COLO668 (cell line): ENCODE measurements around the gene CCDC9.
"Not testable (repeated sequence)": the region's sequence is repeated elsewhere in the genome, so short reads cannot be mapped to it uniquely, and the experiment has no call there.

Experiments used
- DNase-seq: peaks from one replicate; lab custom pipeline; 2025; ENCODE audit not compliant: unreplicated experiment; lab: John Stamatoyannopoulos, UW

Gene CCDC9

DNA sequence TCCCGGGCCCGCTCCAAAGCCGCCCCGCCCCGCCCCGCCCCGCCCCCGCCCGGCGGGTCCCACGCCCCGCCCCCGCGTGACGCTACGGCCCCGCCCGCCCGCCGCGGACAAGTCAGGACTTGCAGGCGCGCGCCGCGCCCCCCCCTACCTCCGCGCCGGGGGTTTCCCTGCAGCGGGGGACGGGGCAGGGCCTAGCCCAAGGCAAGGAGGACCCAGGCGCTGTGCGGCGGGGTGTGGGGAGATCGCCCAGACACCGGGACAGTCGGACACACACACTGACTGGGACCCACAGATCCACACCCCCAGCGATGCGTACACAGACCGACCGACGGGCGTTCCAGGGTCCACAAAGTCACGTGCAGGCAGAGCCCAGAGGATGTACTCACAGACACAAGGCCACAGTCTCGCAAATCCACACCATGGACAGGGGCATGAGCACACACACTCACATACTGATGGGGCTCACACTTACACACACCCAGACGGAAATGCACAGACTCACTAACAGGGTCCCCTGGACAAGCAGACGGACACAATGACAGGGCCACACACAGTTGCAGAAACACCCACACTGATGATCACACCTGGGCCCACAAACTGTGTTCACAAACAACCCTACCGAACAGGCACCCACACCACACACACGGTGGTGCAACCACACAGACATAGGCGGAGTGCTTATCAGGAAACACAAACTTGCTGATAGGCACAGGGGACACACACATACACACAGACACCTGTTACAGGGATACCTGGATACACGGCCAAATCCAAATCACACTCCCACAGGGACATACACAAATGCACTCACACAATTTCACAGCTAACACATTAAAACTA lies 24.9 kb upstream of the CCDC9 start:
- DNase-seq, result peak; percentile 86

DNA sequence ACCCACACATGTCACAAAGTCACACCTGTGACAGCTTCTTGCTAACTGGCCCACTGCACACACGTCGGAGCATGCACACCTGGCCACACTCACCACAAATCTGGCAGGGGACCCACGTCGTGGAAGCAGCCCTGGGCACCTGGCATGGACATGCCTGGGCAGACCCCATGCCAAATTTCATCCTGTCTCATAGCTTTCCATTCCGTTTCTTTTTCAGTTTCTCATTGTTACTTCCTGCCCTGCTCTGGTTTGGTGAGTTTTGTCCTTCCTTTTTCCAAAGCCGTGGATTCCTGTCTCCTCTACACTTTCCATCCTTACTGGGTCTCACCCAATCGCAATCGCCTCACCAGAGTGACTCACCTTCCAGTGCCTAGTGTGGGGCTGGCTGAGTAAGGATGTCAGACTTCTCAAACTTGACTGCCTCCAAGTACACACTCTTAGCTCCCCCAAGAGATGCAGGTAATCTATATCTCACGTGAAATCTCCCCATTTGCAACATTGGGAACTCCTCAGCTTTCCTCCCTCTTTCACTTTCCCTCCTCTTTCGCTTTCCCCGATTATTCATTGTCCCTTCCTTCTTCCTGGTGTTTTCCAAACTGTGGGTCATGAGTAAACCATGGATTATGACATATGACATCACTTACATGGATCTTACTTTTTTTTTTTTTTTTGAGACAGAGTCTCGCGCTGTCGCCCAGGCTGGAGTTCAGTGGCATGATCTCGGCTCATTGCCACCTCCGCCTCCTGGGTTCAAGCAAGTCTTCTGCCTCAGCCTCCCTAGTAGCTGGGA lies 23.7 kb upstream of the CCDC9 start:
- DNase-seq, result peak; percentile 25

DNA sequence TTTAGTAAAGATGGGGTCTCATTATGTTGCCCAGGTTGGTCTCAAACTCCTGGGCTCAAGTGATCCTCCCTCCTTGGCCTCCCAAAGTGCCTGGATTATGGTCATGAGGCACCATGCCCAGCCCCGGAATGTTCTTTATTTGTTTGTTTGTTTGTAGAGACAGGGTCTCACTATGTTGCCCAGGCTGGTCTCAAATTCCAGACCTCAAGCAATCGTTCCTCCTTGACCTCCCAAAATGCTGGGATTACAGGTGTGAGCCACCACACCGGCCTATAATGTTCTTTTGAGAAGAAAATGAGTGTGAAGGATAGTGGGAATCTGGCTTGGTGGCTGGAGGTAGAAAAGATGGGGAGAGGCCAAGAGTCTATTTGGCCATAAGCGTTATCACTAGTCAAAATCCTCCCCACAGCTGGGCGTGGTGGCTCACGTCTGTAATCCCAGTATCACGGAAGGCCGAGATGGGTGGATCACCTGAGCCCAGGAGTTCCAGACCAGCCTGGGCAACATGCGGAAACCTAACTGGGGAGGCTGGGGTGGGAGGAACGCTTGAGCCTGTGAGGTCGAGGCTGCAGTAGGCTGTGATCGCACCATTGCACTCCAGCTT lies 20.2 kb upstream of the CCDC9 start:
- no peak for DNase-seq

DNA sequence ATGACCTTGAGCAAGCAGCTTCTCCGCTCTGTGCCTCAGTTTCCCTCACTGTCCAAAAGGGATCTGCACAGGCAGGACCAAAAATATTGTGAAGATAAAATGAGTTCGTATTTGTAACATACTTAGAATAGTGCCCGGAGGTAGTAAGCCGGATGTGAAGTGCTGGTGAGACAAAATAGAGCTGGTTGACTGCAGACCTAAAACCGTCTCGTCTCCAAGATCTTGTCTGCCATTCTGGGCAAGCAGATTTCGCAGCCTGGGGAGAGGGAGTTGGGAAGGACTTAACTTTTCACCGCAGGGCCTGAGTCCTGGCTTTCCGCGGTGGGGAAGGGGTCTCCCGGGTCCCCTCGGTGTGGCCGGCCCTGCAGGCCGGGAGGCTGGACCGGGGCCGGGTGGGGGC lies 17.2 kb upstream of the CCDC9 start:
- DNase-seq, result no peak

DNA sequence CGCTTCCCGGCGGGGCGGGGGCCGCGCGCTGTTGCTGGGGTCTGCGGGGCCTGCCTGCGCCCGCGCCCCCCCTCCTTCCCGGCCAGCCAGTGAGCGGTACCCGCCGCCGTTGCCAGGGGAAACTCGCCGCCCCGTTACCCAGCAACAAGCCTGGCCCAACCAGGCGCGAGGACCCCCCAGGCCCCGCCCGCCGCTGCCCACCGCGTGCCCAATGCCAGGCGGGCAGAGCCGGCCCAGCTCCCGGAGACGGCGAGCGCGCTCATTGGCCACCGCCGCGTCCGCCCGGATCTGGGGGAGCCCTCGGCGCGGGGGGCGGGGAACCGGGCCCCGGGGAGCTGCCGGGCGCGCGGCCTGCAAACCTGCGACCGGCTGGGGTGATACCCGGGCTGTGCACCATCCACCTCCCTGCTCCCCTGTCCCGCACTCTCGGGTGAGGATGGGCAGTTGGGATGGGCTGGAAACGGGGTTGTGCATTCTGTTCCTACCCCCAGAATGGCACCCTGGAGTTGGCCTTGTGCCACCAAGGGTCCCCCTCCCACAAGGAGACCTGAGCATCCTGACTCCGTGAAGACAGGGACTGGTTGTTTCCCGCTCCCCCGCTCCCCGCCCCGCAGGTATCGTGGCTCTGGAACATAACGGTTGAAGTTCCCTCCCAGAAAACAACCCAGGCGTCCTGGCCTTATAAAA lies 16.6 kb upstream of the CCDC9 start:
- DNase-seq, result peak; percentile 52

DNA sequence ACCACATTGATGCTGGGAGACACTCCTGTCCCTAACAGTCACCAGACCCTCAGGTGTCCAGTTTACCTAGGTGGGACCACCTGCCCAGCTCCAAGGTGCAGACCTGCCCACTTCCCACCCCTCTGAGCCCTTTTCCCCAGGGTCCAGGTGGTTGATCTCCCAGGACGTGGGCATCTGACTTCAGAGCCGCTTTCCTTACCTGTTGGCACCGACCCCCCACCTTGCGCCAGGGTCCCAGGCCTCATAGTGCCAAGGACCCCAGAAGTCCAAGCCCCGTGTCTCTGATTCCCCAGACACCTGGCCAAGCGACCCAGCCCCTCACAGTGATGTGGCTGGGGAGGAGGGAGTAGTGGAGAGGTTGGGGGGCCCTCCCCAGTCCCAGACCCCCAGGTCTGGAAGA lies 15.8 kb upstream of the CCDC9 start:
- DNase-seq, result no peak

DNA sequence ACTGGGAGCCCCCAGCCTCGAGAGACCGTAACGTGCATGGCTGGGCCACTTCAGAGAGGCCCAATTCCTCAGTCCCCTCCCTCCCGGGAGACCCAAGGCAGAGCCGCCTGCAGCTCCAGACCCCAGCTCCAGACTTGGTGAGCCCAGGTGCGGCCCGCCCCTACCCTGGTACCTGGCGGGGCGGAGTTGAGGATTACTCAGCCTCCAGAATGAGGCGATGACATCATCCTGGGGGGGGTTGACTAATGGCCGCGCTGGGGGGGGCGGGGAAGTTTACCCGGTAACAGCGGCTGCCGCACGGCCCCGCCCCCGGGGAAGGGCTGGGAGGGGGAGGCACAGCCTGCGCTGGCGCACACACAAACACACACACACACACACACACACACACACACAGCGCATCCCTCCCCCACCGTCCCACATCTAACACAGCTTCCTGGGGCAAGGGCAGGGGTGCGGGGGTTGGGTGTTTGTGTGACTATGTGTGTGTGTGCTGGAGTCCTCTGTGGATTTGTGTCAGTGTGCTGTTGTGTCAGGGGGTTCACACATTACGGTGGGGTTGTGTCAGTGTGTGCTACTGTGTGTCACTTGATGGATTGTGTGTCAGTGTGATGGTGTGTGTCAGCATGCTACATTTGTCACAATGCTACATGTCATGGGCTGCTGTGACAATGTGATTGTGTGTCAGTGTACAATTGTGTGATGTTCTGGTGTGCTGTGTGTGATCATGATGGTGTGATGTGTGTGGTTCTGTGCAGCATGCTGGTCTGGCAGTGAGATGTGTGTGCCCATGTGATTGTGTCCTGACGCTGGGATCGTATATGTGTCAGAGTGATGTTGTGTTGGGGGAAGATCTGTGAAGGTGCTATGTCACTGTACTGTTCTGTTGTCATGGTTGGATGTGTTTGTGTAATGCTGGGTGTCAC lies 15.1 kb upstream of the CCDC9 start:
- peak; percentile 93 for DNase-seq

DNA sequence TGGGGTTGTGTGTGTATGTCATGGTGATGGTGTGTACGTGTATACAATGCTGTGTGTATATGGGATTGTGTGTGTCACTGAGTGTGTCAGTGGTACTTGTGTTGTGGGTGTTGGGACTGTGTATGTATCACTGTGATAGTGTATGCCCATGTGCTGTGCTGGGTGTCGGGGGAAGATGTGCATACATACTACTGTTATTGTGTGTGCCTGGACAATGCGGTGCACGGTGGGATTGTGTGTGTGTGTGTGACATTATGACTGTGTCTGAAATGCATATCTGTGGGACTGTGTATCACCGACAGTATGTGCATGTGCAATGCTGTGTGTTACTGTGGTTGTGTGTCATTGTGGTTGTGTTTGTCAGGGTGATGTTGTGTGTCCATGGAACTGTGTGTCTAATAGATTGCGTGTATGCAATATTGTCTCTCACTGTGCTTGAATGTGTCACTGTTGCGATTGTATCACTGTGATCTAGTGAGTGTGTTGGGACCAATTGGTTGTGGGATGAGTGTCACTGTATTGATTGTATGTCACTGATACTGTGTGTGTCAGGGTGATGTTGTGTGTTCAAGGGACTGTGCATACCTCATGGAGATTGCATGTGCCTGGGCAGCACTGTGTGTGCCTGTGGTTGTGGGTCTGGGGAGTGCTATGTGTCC lies 14.3 kb upstream of the CCDC9 start:
- DNase-seq, result no peak

DNA sequence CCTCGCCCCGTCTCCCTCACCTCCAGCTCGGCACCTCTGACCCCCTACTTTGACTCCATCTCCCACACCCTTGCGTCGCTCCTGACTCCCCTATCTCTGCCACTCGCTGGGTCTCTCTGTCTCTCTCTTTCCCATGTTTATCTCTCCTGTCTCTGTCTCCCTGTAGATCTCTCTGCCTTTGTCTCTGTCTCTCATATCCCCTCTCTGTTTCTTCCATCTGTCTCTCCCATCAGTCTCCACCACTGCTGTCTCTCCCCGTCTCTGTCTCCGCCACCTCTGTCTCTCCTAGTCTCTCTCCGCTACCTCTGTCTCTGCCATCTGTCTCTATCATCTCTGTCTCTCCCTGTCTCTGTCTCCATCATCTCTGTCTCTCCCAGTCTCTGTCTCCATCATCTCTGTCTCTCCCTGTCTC lies 13.0 kb upstream of the CCDC9 start:
- DNase-seq, result no peak

DNA sequence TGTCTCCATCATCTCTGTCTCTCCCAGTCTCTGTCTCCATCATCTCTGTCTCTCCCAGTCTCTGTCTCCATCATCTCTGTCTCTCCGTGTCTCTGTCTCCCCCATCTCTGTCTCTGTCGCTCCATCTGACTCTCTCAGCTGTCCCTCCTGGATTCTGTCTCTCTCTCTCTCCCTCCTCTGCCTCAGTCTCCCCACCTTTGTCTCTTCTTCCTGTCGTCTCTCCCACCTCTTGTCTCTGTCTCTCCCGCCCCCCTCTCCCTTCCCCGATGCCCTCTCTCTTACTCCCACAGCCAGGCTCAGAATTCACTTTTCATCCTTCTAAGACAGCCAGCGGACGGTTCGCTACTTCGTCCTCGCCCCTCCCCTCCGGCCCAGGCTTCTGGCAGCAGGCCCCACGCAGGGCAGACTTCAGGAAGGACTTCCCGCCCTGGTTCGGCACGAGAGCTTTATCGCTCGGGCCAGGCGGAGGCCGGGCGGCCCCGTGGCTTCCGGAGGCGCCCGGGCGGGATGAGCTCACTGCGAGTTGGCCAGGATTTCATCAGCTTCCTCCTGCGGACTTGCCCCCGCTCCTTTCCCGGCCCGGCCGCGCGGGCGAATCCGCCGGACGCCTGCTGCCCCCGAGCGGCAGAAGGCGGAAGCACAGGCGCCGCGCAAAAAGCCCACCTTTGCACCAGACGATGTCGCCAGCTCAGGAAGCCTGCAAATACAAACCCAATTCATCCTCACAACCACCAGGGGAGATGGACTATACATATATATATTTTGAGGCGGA lies 12.4 kb upstream of the CCDC9 start:
- DNase-seq, result peak; percentile 93

DNA sequence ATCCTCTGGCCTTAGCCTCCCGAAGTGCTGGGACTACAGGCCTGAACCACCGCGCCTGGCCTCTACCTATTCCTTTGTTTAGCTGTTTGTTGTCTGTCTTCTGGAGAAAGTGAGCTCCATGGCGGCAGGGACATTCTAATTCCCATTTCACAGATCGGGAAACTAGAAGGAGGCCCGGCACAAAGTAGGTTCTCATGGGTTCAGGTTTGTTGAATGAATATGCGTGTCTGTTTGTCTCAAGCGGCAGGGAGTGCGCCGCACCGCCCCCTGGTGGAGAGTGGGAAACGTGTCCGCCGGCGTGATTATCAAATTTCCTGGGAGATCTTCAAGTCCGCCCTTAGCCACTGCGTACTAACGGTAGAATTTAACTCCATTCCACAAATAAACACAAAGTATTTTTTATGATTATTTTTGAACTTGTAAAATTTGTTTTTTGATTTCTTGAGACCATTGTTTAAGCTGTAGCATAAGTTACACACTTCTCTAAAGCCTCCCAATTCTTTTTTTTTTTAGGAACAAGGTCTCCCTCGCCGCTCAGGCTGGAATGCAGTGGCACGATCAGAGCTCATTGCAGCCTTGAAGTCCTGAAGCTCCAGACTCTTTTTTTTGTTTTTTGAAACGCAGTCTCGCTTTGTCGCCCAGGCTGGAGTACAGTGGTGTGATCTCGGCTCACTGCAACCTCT lies 8.9 kb upstream of the CCDC9 start:
- DNase-seq, result peak; percentile 72

DNA sequence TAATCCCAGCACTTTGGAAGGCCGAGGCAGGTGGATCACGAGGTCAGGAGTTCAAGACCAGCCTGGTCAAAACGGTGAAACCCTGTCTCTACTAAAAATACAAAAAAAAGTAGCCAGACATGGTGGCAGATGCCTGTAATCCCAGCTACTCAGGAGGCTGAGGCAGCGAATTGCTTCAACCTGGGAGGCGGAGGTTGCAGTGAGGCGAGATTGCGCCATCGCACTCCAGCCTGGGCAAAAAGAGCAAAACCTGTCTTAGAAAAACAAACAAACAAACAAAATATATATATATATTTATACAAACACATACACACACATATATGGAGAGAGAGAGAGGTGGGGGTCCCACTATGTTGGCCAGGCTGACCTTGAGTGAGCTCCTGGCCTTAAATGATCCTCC lies 3.3 kb upstream of the CCDC9 start:
- DNase-seq, result not testable (repeated sequence)

DNA sequence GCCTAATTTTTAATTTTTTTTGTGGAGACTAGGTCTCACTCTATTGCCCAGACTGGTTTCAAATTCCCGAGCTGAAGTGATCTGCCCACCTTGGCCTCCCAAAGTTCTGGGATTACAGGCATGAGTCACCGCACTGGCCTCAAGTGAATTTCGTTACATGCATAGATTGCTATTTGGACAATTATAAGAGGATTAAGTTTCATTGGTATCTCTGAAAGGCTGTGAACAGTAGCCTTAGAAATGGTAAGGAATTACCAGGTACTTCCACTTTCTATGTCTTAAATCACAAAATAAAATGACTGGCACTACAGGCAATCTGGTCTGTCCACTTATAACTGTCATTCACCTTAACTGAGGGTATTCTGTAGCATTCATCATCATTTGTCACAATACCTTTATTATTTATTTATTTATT lies 2.9 kb upstream of the CCDC9 start:
- no peak for DNase-seq

DNA sequence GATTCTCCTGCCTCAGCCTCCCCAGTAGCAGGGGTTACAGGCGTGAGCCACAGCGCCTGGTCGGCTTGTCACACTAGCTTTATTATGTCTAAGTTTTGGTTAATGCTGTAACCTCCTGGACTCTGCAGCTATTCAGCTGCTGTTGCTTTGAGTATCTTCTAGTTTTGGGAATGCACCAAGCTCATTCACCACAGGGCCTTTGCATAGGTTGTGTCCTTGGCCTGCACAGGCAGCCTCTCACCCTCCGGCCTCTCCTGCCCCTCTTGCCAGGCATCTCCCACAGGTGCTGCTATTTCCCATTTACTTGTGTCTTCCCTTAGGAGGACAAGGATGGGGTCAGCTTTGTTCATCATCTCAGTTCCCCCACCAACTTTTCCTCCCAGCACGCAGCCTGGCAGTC lies 2.4 kb upstream of the CCDC9 start:
- no peak for DNase-seq

DNA sequence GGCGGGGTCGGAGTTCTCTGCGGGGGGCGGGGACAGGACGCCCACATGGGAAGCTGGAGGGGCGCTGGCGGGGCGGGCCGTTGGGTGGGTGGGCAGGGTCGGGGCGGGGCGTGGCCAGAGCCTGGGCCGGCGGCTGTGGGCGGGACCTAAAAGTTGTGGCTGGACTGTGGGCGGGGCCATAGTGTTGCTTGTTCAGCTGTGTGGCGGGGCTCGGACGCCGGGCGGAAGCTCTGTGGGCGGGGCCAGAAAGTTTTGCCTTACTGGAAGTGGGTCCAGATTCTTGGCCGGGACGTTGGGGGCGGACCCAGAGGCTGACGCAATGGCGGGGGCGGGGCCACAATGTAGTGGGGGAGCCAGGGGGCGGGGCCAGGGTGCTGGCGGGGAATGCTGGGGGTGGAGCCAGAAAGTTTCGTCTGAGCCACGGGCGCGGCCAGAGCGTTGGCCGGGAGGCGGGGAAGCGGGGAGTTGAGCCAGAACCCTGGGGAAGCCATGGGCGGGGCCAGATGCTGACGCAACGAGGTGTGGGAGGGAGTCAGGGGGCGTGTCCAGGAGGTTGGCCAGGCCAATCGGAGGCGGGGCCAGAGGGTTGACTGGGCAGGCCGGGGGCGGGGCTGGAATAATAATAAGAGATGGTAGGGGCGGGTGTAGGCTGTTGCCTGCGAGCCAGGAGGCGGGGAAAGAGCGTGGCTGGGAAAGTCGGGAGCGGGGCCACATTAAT lies 527 bp downstream of the CCDC9 start:
- peak; percentile 100 for DNase-seq

DNA sequence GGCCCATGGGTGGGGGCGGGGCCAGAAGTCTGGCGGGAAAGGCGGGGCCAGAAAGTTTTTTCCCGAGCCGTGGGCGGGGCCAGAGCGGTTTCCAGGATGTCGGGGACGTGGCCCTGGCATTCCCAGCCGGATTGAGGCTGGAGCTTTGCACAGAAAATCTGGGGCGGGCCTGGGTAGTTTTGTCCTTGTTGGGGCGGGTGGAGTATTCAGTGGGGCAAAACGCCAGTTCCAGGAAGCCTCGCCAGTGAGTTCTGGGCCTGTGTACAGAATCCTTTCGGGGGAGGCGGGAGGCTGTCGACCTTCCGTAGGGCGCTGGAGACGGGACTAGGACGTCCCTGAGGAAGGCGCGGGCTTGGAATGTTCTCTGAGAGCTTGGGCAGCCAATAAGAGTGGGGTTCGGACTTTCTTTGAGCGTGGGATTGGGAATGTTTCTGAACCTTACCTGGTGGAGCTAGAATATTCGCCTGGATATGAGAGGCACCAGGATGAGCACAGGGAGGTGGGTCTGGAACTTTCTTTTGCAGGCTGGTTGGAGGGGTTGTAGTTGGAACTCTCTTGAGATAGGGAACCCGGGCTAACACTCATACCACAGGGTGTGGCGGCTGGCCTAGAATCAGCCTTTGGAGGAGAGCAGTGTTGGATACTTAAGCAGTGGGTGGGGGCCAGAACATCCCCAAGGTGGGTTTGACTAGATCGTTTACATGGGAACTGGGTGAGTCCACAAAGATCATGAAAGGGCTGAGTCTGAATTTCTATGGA lies 1.3 kb downstream of the CCDC9 start:
- no peak for DNase-seq

DNA sequence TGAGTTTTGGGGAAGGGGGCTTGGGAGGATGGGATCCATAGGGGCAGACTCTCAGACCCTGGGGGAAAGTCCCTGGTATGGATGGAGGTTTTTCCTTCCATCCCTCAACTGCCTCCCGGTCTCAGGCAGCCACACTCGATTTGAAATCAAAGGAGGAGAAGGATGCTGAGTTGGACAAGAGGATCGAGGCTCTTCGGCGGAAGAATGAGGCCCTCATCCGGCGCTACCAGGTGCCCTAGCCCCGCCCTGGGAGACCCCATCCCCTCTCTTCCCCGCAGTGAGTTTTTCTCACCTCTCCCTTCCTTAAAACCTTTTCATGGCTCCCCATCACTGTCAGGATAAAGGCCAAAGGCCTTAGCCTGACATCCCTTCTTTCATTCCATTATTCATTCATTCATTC lies 2.1 kb downstream of the CCDC9 start:
- DNase-seq, result no peak
